Tibial nerve (tissue), 4 donors: Measurements from ENCODE around the gene YTHDF2. TPM values are rescaled to one million over a fixed set of nuclear protein-coding genes. Genes with fewer than 3 reads are reported as not detected.
"Not testable (repeated sequence)": the region's sequence is repeated elsewhere in the genome, so short reads cannot be mapped to it uniquely, and the experiment has no call there.

Source experiments
- DNase-seq, 2 donors: peaks; one replicate each; pipeline ENCODE4 v3.0.0-alpha.2; 2019; ENCODE audit warnings: low spot score in 2 of 2
- H3K27ac ChIP-seq, 4 donors: fragments of 200-600 bp; sonication (generic) in 3 of 4; one replicate each; pipeline ENCODE4 v1.5.1; 2017 to 2019; ENCODE audit warnings: mild to moderate bottlenecking in 1 of 4
- H3K27me3 ChIP-seq, 2 donors: fragments of 200-600 bp; sonication (generic) in 1 of 2; one replicate each; pipeline versions ENCODE4 v1.5.1 to v1.6.0; 2017 to 2019
- H3K36me3 ChIP-seq, 3 donors: fragments of 200-600 bp; sonication (generic); one replicate each; pipeline ENCODE4 v1.5.1; 2018 to 2019
- H3K4me1 ChIP-seq, 4 donors: fragments of 200-600 bp; sonication (generic) in 3 of 4; one replicate each; pipeline ENCODE4 v1.5.1; 2017 to 2019
- H3K4me3 ChIP-seq, 4 donors: fragments of 200-600 bp; sonication (generic) in 3 of 4; one replicate each; pipeline ENCODE4 v1.5.1; 2017 to 2019; ENCODE audit warnings: mild to moderate bottlenecking in 1 of 4, moderate library complexity in 1 of 4
- H3K9me3 ChIP-seq, 4 donors: fragments of 200-600 bp; sonication (generic) in 3 of 4; one replicate each; pipeline ENCODE4 v1.5.1; 2017 to 2019
- CTCF ChIP-seq, 5 experiments: fragments of 200-600 bp in 3 of 5; fragments of 450-650 bp in 2 of 5; sonication (generic) in 3 of 5; IDR thresholded peaks; one replicate each; pipeline ENCODE4 v1.5.1; 2016 to 2019; ENCODE audit warnings: antibody characterized with exemption in 5 of 5, mild to moderate bottlenecking in 3 of 5, moderate library complexity in 2 of 5
- EP300 ChIP-seq, 2 donors: sonication (generic); formaldehyde crosslinking; IDR thresholded peaks; one replicate each; pipeline ENCODE4 v1.6.1; 2017; ENCODE audit warnings: antibody characterized with exemption in 2 of 2, mild to moderate bottlenecking in 1 of 2
- POLR2A ChIP-seq, 2 donors: fragments of 450-650 bp; IDR thresholded peaks; one replicate each; pipeline ENCODE4 v1.6.1; 2017; ENCODE audit warnings: antibody characterized with exemption in 2 of 2, mild to moderate bottlenecking in 2 of 2, moderate library complexity in 2 of 2
- WGBS, 2 donors: methylation state at CpG; one replicate each; pipeline ENCODE4 v1.1.5; 2018; 5-methylcytosine and 5-hydroxymethylcytosine counted together
- total RNA-seq, 4 donors: library from RNA; depleted of rRNA; stranded (reverse); fragments of >200 nt; gene quantifications; one replicate each; pipeline ENCODE4 v1.1.0, GENCODE V29; 2016

Gene YTHDF2
- total RNA-seq, 4 donors from 2014 or later: 40.4 to 42.8 (median 41.0) TPM

- Histone ChIP-seq H3K36me3 (peaks cover 0 to 27% (median 8%) of the 10 kb centered on the region in 3 donors), H3K27me3 (no peaks in the 10 kb centered on the region), H3K9me3 (no peaks in the 10 kb centered on the region), H3K27ac (no peak overlapping the region), H3K4me1 (no peaks in the 10 kb centered on the region), H3K4me3 (no peak overlapping the region)
- 75 to 78% methylated on average over 4 of the region's 4 CpGs for WGBS, 2 donors
- TF ChIP-seq EP300 (IDR thresholded peaks at IDR 0.05) (no peak), CTCF (IDR thresholded peaks at IDR 0.05) (no peak), POLR2A (IDR thresholded peaks at IDR 0.05) (no peak)
- no peak for DNase-seq
These were observed 18.0 kb upstream of the YTHDF2 start for GRCh38 chr1:28718586-28719331.

GRCh38 chr1:28719332-28719619 lies 17.5 kb upstream of the YTHDF2 start:
- Histone ChIP-seq H3K27ac (no peak overlapping the region), H3K9me3 (no peaks in the 10 kb centered on the region), H3K36me3 (peaks cover 0 to 22% (median 3%) of the 10 kb centered on the region in 3 donors), H3K4me1 (no peaks in the 10 kb centered on the region), H3K27me3 (no peaks in the 10 kb centered on the region), H3K4me3 (no peak overlapping the region)
- no peak for DNase-seq
- no peak for TF ChIP-seq EP300 (IDR thresholded peaks at IDR 0.05)
- no peak for TF ChIP-seq CTCF (IDR thresholded peaks at IDR 0.05)
- TF ChIP-seq POLR2A (IDR thresholded peaks at IDR 0.05): no peak

GRCh38 chr1:28720376-28720775 lies 16.4 kb upstream of the YTHDF2 start:
- Histone ChIP-seq H3K36me3 (peaks cover 0 to 11% (median 0%) of the 10 kb centered on the region in 3 donors), H3K27me3 (no peaks in the 10 kb centered on the region), H3K27ac (no peak overlapping the region), H3K9me3 (no peaks in the 10 kb centered on the region), H3K4me3 (no peak overlapping the region), H3K4me1 (no peaks in the 10 kb centered on the region)
- 86 to 88% methylated on average over 5 of the region's 5 CpGs for WGBS, 2 donors
- no peak for DNase-seq
- TF ChIP-seq POLR2A (IDR thresholded peaks at IDR 0.05): no peak

GRCh38 chr1:28721927-28722326 lies 14.8 kb upstream of the YTHDF2 start:
- DNase-seq, H3K27me3 ChIP-seq, H3K36me3 ChIP-seq, H3K27ac ChIP-seq, H3K4me3 ChIP-seq, H3K9me3 ChIP-seq, H3K4me1 ChIP-seq: not testable (repeated sequence)
- 91 to 94% methylated on average over 18 of the region's 18 CpGs for WGBS, 2 donors

- 76 to 87% methylated on average over 5 of the region's 5 CpGs for WGBS, 2 donors
- H3K36me3 ChIP-seq, H3K4me1 ChIP-seq, H3K27ac ChIP-seq, H3K4me3 ChIP-seq, H3K9me3 ChIP-seq, H3K27me3 ChIP-seq, DNase-seq: not testable (repeated sequence)
These were observed 11.4 kb upstream of the YTHDF2 start for GRCh38 chr1:28725365-28725764.

GRCh38 chr1:28735961-28736449 lies 735 bp upstream of the YTHDF2 start:
- Histone ChIP-seq H3K27ac (peak overlapping the region; percentile 76 to 93 (median 89)), H3K27me3 (no peaks in the 10 kb centered on the region), H3K36me3 (peaks cover 0 to 28% (median 0%) of the 10 kb centered on the region in 3 donors), H3K9me3 (no peaks in the 10 kb centered on the region), H3K4me1 (peaks cover 3 to 45% (median 23%) of the 10 kb centered on the region in 4 donors), H3K4me3 (peak overlapping the region; percentile 73 to 87 (median 80))
- no peak for TF ChIP-seq CTCF (IDR thresholded peaks at IDR 0.05)
- WGBS, 2 donors: 6% methylated on average over 15 of the region's 15 CpGs
- DNase-seq: peak in 1 of 2 donors; percentile 17
